Measurements from ENCODE around the gene CCDC34.

The CCDC34 gene

GRCh38 chr11:27375370-27375769 lies 12.4 kb upstream of the CCDC34 start:
- TF ChIP-seq CTCF (IDR thresholded peaks at IDR 0.05; ENCODE audit: low read depth, low read length) = no peak
- no peak for DNase-seq (ENCODE audit: extremely low read depth, low read depth)

- no peak for TF ChIP-seq CTCF (IDR thresholded peaks at IDR 0.05; ENCODE audit: low read depth, low read length)
- no peak for DNase-seq (ENCODE audit: extremely low read depth, low read depth)
Observed at GRCh38 chr11:27373856-27374602, 11.0 kb upstream of the CCDC34 start.

- no peak for TF ChIP-seq CTCF (IDR thresholded peaks at IDR 0.05; ENCODE audit: low read depth, low read length)
- DNase-seq (ENCODE audit: extremely low read depth, low read depth) = no peak
Observed at GRCh38 chr11:27373392-27373791, 10.4 kb upstream of the CCDC34 start.

GRCh38 chr11:27372164-27372563 lies 9.1 kb upstream of the CCDC34 start:
- DNase-seq (ENCODE audit: extremely low read depth, low read depth) = no peak
- TF ChIP-seq CTCF (IDR thresholded peaks at IDR 0.05; ENCODE audit: low read depth, low read length) = no peak

- no peak for TF ChIP-seq CTCF (IDR thresholded peaks at IDR 0.05; ENCODE audit: low read depth, low read length)
- DNase-seq (ENCODE audit: extremely low read depth, low read depth) = no peak
Observed at GRCh38 chr11:27371489-27371888, 8.5 kb upstream of the CCDC34 start.

- TF ChIP-seq CTCF (IDR thresholded peaks at IDR 0.05; ENCODE audit: low read depth, low read length) = no peak
- no peak for DNase-seq (ENCODE audit: extremely low read depth, low read depth)
Observed at GRCh38 chr11:27370374-27370773, 7.4 kb upstream of the CCDC34 start.

- TF ChIP-seq CTCF (IDR thresholded peaks at IDR 0.05; ENCODE audit: low read depth, low read length) = no peak
- DNase-seq (ENCODE audit: extremely low read depth, low read depth) = no peak
Observed at GRCh38 chr11:27367881-27368280, 4.9 kb upstream of the CCDC34 start.

Data from AG09319 (cell line).